Type B pancreatic cell (in vitro differentiated cells): ENCODE results near the gene IQGAP2. TPM values are rescaled to one million over a fixed set of nuclear protein-coding genes. Genes with fewer than 3 reads are reported as not detected.

Experiments used
- DNase-seq: peaks from one replicate; pipeline ENCODE4 v3.0.0; 2021; ENCODE audit warnings: mixed read lengths; ENCODE audit not compliant: unreplicated experiment; ENCODE audit errors: extremely low spot score
- H3K27ac Mint-ChIP-seq: 2 replicates; pipeline ENCODE4 v1.8.0; 2021; ENCODE audit warnings: mild to moderate bottlenecking, mixed read lengths
- H3K27me3 Mint-ChIP-seq: 2 replicates; pipeline ENCODE4 v1.8.0; 2021; ENCODE audit warnings: mixed read lengths
- H3K36me3 Mint-ChIP-seq: 2 replicates; pipeline ENCODE4 v1.8.0; 2021; ENCODE audit warnings: mixed read lengths
- H3K4me1 Mint-ChIP-seq: one replicate; pipeline ENCODE4 v1.8.0; 2021; ENCODE audit warnings: mixed read lengths; ENCODE audit not compliant: unreplicated experiment
- H3K4me3 Mint-ChIP-seq: 2 replicates; pipeline ENCODE4 v1.8.0; 2021; ENCODE audit warnings: mild to moderate bottlenecking, mixed read lengths
- H3K9me3 Mint-ChIP-seq: 2 replicates; pipeline ENCODE4 v1.8.0; 2021; ENCODE audit warnings: mixed read lengths
- CTCF ChIP-seq: fragments of 200-600 bp; sonication (generic); conservative IDR thresholded peaks from 2 replicates; pipeline ENCODE4 v1.5.0; 2021; ENCODE audit warnings: antibody characterized with exemption, mild to moderate bottlenecking
- total RNA-seq: library from RNA; stranded (reverse); gene quantifications from 2 replicates; pipeline ENCODE4 v1.2.1, GENCODE V29; 2021; ENCODE audit warnings: low replicate concordance

IQGAP2 gene
- total RNA-seq, 1 donor from 2014 or later: 24.7 TPM

DNA sequence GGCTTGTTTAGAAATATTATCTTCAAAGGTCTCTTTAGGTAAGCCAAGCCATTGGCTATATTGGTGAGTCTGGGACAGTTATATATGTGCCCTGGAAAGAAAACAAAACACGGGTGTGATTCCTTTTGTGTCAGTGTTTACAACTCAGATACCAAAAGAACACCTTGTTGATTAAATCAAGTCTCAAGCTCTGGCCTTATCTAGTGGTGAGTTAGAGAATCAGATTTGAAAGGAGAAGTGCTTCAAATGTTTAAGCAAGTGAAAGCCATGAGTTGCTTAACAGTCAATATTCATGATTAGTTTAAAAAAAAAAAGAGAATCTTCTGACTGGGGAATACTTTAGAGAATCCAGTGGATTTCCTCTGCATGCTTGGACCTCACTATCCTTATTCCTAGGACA lies 68.3 kb downstream of the IQGAP2 start:
- no peak for TF ChIP-seq CTCF
- no peak for DNase-seq
- Mint-ChIP-seq H3K9me3 (no peaks in the 10 kb centered on the region), H3K27me3 (no peaks in the 10 kb centered on the region), H3K36me3 (no peaks in the 10 kb centered on the region), H3K4me1 (peaks cover 8% of the 10 kb centered on the region), H3K4me3 (no peak overlapping the region), H3K27ac (no peak overlapping the region)

- H3K4me1 Mint-ChIP-seq: peaks cover 11% of the 10 kb centered on the region
- H3K36me3 Mint-ChIP-seq: no peaks in the 10 kb centered on the region
- H3K4me3 Mint-ChIP-seq: no peak overlapping the region
- no peak for TF ChIP-seq CTCF
- no peak for DNase-seq
- no peak overlapping the region for H3K27ac Mint-ChIP-seq
- H3K9me3 Mint-ChIP-seq: no peaks in the 10 kb centered on the region
- H3K27me3 Mint-ChIP-seq: no peaks in the 10 kb centered on the region
These were observed 68.9 kb downstream of the IQGAP2 start for GRCh38 chr5:76471987-76472334.

- no peak for DNase-seq
- no peak for TF ChIP-seq CTCF
- Mint-ChIP-seq H3K4me1 (peaks cover 11% of the 10 kb centered on the region), H3K36me3 (no peaks in the 10 kb centered on the region), H3K9me3 (no peaks in the 10 kb centered on the region), H3K4me3 (no peak overlapping the region), H3K27me3 (no peaks in the 10 kb centered on the region), H3K27ac (no peak overlapping the region)
These were observed 69.4 kb downstream of the IQGAP2 start for GRCh38 chr5:76472335-76473008.

DNA sequence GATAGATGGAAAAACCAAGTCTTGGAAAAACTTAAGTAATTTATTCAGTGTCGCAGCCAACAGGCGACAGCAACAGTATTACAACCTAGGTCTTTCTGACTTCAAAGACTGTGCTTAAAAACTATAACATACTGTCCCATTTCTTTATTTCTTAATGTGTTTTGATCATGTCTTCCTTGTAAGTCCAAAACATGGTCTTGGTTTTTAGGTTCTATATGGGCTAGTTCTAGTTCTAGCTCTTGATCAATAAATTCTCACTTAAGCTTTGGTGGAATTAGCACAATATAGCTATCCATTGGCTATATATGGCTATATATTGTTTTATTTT lies 69.9 kb downstream of the IQGAP2 start:
- no peaks in the 10 kb centered on the region for H3K27me3 Mint-ChIP-seq
- H3K27ac Mint-ChIP-seq: no peak overlapping the region
- H3K4me1 Mint-ChIP-seq: peaks cover 11% of the 10 kb centered on the region
- no peaks in the 10 kb centered on the region for H3K9me3 Mint-ChIP-seq
- H3K4me3 Mint-ChIP-seq: no peak overlapping the region
- H3K36me3 Mint-ChIP-seq: no peaks in the 10 kb centered on the region
- no peak for TF ChIP-seq CTCF
- DNase-seq: no peak

GRCh38 chr5:76473661-76474060 lies 70.6 kb downstream of the IQGAP2 start:
- Mint-ChIP-seq H3K27me3 (no peaks in the 10 kb centered on the region), H3K36me3 (no peaks in the 10 kb centered on the region), H3K9me3 (no peaks in the 10 kb centered on the region), H3K4me3 (no peak overlapping the region), H3K4me1 (peaks cover 11% of the 10 kb centered on the region), H3K27ac (no peak overlapping the region)
- no peak for TF ChIP-seq CTCF
- DNase-seq: no peak

- Mint-ChIP-seq H3K9me3 (no peaks in the 10 kb centered on the region), H3K27me3 (no peaks in the 10 kb centered on the region), H3K27ac (no peak overlapping the region), H3K4me3 (no peak overlapping the region), H3K36me3 (no peaks in the 10 kb centered on the region), H3K4me1 (peaks cover 11% of the 10 kb centered on the region)
- DNase-seq: no peak
- TF ChIP-seq CTCF: no peak
These were observed 71.3 kb downstream of the IQGAP2 start for GRCh38 chr5:76474377-76474776.
